ENCODE measurements around the gene PCDHA1. TPM values are rescaled to one million over a fixed set of nuclear protein-coding genes. Genes with fewer than 3 reads are reported as not detected.
"Not testable (repeated sequence)": the region's sequence is repeated elsewhere in the genome, so short reads cannot be mapped to it uniquely, and the experiment has no call there.

Gene PCDHA1
- total RNA-seq, 2 donors from 2014 or later = not detected

GRCh38 chr5:140835622-140836510, 49.9 kb downstream of the PCDHA1 start:
- DNase-seq (no peak), ATAC-seq (no peak)
- Histone ChIP-seq H3K4me3 (no peak overlapping the region), H3K27me3 (no peaks in the 10 kb centered on the region), H3K36me3 (replicated peaks in 1 of 2; ENCODE audit: insufficient read depth in 1 of 2, low read depth in 2 of 2) (no peaks in the 10 kb centered on the region), H3K4me1 (no peaks in the 10 kb centered on the region), H3K9me3 (peaks cover 0 to 22% (median 0%) of the 10 kb centered on the region in 3 donors), H3K27ac (no peak overlapping the region)
- WGBS, 2 donors = 31 to 41% methylated on average over 26 to 101 of the region's 103 CpGs
- intact Hi-C loops (cut with DNase I) = no loop called here
- TF ChIP-seq, protein P1, sequence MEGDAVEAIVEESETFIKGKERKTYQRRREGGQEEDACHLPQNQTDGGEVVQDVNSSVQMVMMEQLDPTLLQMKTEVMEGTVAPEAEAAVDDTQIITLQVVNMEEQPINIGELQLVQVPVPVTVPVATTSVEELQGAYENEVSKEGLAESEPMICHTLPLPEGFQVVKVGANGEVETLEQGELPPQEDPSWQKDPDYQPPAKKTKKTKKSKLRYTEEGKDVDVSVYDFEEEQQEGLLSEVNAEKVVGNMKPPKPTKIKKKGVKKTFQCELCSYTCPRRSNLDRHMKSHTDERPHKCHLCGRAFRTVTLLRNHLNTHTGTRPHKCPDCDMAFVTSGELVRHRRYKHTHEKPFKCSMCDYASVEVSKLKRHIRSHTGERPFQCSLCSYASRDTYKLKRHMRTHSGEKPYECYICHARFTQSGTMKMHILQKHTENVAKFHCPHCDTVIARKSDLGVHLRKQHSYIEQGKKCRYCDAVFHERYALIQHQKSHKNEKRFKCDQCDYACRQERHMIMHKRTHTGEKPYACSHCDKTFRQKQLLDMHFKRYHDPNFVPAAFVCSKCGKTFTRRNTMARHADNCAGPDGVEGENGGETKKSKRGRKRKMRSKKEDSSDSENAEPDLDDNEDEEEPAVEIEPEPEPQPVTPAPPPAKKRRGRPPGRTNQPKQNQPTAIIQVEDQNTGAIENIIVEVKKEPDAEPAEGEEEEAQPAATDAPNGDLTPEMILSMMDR (IDR thresholded peaks at IDR 0.05) = no peak
- TF ChIP-seq POLR2A (IDR thresholded peaks at IDR 0.05) = no peak

DNA sequence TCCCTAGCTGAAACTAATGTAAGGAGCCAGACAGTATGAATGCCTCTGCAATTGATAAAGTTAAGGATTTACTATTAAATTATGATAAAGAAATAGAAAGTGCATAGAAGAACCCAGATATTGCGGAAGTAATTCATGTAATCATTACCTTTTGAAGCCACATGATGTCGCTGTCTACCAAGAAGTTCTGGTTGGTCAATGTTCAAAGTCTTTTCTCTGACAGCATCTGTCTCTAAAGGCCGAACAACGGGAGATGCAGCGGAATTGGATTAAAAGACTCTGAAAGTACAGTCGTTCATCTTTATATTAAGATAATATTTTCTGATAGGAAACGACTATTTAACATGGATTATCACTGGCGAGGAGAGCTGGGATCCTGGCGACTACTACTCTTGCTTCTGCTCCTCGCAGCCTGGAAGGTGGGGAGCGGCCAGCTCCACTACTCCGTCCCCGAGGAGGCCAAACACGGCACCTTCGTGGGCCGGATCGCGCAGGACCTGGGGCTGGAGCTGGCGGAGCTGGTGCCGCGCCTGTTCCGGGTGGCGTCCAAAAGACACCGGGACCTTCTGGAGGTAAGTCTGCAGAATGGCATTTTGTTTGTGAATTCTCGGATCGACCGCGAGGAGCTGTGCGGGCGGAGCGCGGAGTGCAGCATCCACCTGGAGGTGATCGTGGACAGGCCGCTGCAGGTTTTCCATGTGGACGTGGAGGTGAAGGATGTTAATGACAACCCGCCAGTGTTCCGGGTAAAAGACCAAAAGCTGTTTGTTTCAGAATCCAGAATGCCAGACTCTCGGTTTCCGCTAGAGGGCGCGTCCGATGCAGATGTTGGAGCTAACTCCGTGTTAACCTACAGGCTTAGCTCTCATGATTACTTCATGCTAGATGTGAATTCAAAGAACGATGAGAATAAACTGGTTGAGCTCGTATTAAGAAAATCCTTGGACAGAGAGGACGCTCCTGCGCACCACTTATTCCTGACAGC, 55.3 kb downstream of the PCDHA1 start, which contains the start of gene PCDHA8:
TSS of gene PCDHA8 (plus strand) at position 210 of the 985 bp plus-strand sequence. CDS start at position 345, 135 bp downstream.
- H3K9me3 ChIP-seq = peaks cover 0 to 27% (median 0%) of the 10 kb centered on the region in 3 donors
- no peak for ATAC-seq
- no peak within 1 kb of the TSS for H3K27ac ChIP-seq
- intact Hi-C loops (cut with DNase I) = no loop called here
- no peak for TF ChIP-seq POLR2A (IDR thresholded peaks at IDR 0.05)
- TF ChIP-seq, protein P1 (IDR thresholded peaks at IDR 0.05) = no peak
- 17 to 25% methylated on average over 38 to 47 of the region's 47 CpGs for WGBS, 2 donors
- H3K4me1 ChIP-seq = no peaks in the 10 kb centered on the region
- H3K36me3 ChIP-seq (replicated peaks in 1 of 2; ENCODE audit: insufficient read depth in 1 of 2, low read depth in 2 of 2) = no peaks in the 10 kb centered on the region
- no peak for DNase-seq
- no peaks in the 10 kb centered on the region for H3K27me3 ChIP-seq
- H3K4me3 ChIP-seq = no peak within 1 kb of the TSS

- H3K27me3 ChIP-seq = no peaks in the 10 kb centered on the region
- WGBS, 2 donors = 35 to 45% methylated on average over 21 to 83 of the region's 87 CpGs
- H3K36me3 ChIP-seq (replicated peaks in 1 of 2; ENCODE audit: insufficient read depth in 1 of 2, low read depth in 2 of 2) = no peaks in the 10 kb centered on the region
- peaks cover 0 to 31% (median 0%) of the 10 kb centered on the region in 3 donors for H3K9me3 ChIP-seq
- H3K4me3 ChIP-seq = no peak overlapping the region
- intact Hi-C loops (cut with DNase I) = no loop called here
- ATAC-seq = no peak
- no peak for DNase-seq
- TF ChIP-seq, protein P1 (IDR thresholded peaks at IDR 0.05) = no peak
- TF ChIP-seq POLR2A (IDR thresholded peaks at IDR 0.05) = no peak
- H3K27ac ChIP-seq = no peak overlapping the region
- H3K4me1 ChIP-seq = no peaks in the 10 kb centered on the region
These were observed 57.1 kb downstream of the PCDHA1 start for GRCh38 chr5:140842798-140843733.

GRCh38 chr5:140848139-140849102, 62.5 kb downstream of the PCDHA1 start, which contains the start of gene PCDHA9:
Gene PCDHA9, plus strand, starts transcription at chr5:140848382. Its CDS starts 114 bp downstream, at chr5:140848496.
- 13 to 17% methylated on average over 10 to 37 of the region's 48 CpGs for WGBS, 2 donors
- H3K27ac ChIP-seq; H3K4me1 ChIP-seq; ATAC-seq; H3K4me3 ChIP-seq; H3K27me3 ChIP-seq; H3K36me3 ChIP-seq (replicated peaks in 1 of 2; ENCODE audit: insufficient read depth in 1 of 2, low read depth in 2 of 2); DNase-seq; intact Hi-C loops (cut with DNase I): not testable (repeated sequence)
- peaks cover 0 to 25% (median 0%) of the 10 kb centered on the region in 3 donors for H3K9me3 ChIP-seq

GRCh38 chr5:140849831-140850634, 64.1 kb downstream of the PCDHA1 start:
- H3K27me3 ChIP-seq; H3K4me1 ChIP-seq; DNase-seq; H3K4me3 ChIP-seq; H3K36me3 ChIP-seq (replicated peaks in 1 of 2; ENCODE audit: insufficient read depth in 1 of 2, low read depth in 2 of 2); intact Hi-C loops (cut with DNase I); H3K27ac ChIP-seq; ATAC-seq: not testable (repeated sequence)
- H3K9me3 ChIP-seq = peaks cover 0 to 23% (median 0%) of the 10 kb centered on the region in 3 donors
- WGBS, 2 donors = 42 to 50% methylated on average over 18 to 93 of the region's 101 CpGs

Measured in body of pancreas (tissue), 4 donors.